Measurements from ENCODE around the gene ZNF367.

Gene ZNF367

DNA sequence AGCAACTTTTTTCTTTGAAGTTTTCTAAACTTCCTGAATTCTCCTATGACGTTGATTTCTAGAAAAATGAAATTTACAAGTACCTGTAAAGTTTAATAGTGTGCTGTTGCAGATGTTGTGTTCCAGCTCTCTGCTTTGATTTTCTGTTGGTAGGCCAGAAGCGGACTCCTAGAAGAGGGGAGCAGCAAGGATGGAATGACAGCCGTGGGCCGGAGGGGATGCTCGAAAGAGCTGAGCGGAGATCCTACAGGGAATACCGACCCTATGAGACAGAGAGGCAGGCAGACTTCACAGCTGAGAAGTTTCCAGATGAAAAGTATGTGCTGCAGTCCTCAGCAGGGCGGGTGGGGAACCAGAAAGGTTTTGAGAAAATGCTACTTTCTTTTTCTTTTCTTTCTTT lies 40.1 kb upstream of the ZNF367 start:
- no peak overlapping the region for H3K9ac ChIP-seq (ENCODE audit: insufficient read length)
- 0 out of 2 replicates have a peak, but pooled peaks cover 4% of the 10 kb centered on the region for H3K36me3 ChIP-seq (ENCODE audit: insufficient read depth, low read length)
- no peaks in the 10 kb centered on the region for H3K9me3 ChIP-seq (ENCODE audit: low read depth, low read length)
- H3K27ac ChIP-seq, result no peak overlapping the region
- no peak for DNase-seq (ENCODE audit: low read depth, low spot score)
- TF ChIP-seq POLR2AphosphoS5 (IDR thresholded peaks at IDR 0.05; ENCODE audit: borderline replicate concordance, low read depth, low read length) (no peak), EZH2 (IDR thresholded peaks at IDR 0.05) (no peak), FOXP2 (optimal IDR thresholded peaks at IDR 0.05; ENCODE audit: control extremely low read depth, extremely low read length, insufficient read depth) (no peak)
- H3K4me3 ChIP-seq, result no peak overlapping the region

GRCh38 chr9:96457266-96457665 lies 39.1 kb upstream of the ZNF367 start:
- no peak for DNase-seq (ENCODE audit: low read depth, low spot score)

DNA sequence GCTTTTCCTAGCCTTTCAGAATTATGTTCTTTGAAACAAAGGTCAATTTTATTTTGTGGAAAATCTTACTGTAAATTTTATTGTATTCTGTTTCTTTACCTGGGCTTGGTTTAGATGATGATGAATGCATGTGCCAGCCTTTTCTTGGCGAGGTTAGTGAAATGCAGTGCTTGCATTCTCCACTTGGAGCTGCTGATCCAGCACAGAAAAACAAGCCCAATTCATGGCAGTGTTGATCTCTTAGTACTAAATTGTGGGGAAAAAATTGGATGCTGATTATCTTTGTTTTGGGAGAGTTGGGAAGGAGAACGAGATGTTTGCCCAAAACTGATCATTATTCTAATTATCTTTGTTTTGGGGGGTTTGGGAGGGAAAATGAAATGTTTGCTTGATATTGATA lies 35.5 kb upstream of the ZNF367 start:
- TF ChIP-seq EZH2 (IDR thresholded peaks at IDR 0.05) (no peak), POLR2AphosphoS5 (IDR thresholded peaks at IDR 0.05; ENCODE audit: borderline replicate concordance, low read depth, low read length) (no peak), FOXP2 (optimal IDR thresholded peaks at IDR 0.05; ENCODE audit: control extremely low read depth, extremely low read length, insufficient read depth) (no peak)
- Histone ChIP-seq H3K4me3 (no peak overlapping the region), H3K9ac (ENCODE audit: insufficient read length) (no peak overlapping the region), H3K9me3 (ENCODE audit: low read depth, low read length) (no peaks in the 10 kb centered on the region), H3K36me3 (ENCODE audit: insufficient read depth, low read length) (no peaks in the 10 kb centered on the region), H3K27ac (no peak overlapping the region)
- no peak for DNase-seq (ENCODE audit: low read depth, low spot score)

More at GRCh38 chr9:96457266-96457665, 39.1 kb upstream of the ZNF367 start:
- Histone ChIP-seq H3K27ac (peak overlapping the region; percentile 53; the same call in 1 of the 2 replicates), H3K4me3 (no peak overlapping the region), H3K9ac (ENCODE audit: insufficient read length) (no peak overlapping the region), H3K36me3 (ENCODE audit: insufficient read depth, low read length) (0 out of 2 replicates have a peak, but pooled peaks cover 4% of the 10 kb centered on the region), H3K9me3 (ENCODE audit: low read depth, low read length) (no peaks in the 10 kb centered on the region)
- TF ChIP-seq EZH2 (IDR thresholded peaks at IDR 0.05) (no peak), POLR2AphosphoS5 (IDR thresholded peaks at IDR 0.05; ENCODE audit: borderline replicate concordance, low read depth, low read length) (no peak), FOXP2 (optimal IDR thresholded peaks at IDR 0.05; ENCODE audit: control extremely low read depth, extremely low read length, insufficient read depth) (no peak)

DNA sequence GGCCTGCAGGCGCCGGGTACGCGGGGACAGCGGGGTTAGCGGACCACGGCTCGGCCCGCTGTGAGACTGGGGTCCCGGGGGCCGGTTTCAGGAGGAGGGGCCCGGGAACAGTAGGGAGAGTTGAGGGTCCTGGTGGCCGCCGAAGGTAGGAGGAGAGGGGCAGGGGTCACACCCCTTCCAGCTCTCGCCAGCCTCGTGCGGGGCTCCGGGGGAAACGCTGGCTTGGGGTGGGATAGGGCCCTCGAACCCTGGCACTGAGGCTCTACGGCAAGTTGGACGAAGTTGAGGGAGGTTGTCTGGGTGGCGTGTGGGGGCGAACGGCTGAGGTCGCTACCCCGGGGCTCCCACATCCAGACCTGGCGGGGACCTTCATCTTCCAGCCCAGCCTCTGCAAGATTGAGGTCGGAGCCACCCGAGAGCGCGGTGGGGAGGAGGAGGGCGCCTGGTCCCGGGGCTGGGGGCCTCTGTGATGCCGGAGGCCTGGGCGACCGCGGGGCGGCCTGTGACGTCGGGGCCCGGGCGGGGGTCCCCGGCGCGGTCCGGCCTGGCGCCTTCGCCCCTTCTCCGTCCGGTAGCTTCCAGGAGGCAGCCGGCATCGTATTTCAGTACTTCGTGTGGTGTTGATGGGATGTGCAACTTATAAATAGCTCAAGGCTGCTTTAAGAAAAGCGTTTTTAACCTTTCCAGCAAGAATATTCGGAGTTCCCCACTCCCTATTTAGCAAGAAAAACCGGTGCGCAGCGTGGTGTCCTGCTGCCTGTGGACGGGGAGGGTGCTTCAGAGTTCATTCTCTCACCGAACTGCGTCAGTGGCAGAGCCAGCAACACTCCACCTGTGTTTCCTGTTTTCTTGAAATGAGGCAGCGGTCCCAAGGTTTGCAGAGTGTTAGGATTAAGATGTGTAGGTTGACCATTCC lies 32.7 kb upstream of the ZNF367 start:
- Histone ChIP-seq H3K9me3 (ENCODE audit: low read depth, low read length) (no peaks in the 10 kb centered on the region), H3K36me3 (ENCODE audit: insufficient read depth, low read length) (no peaks in the 10 kb centered on the region), H3K4me3 (peak overlapping the region; percentile 87), H3K27ac (no peak overlapping the region), H3K9ac (ENCODE audit: insufficient read length) (peak overlapping the region; percentile 71)
- no peak for DNase-seq (ENCODE audit: low read depth, low spot score)
- no peak for TF ChIP-seq POLR2AphosphoS5 (IDR thresholded peaks at IDR 0.05; ENCODE audit: borderline replicate concordance, low read depth, low read length)
- no peak for TF ChIP-seq EZH2 (IDR thresholded peaks at IDR 0.05)

- Histone ChIP-seq H3K4me3 (peak within 1 kb of the TSS; percentile 87), H3K9ac (ENCODE audit: insufficient read length) (peak within 1 kb of the TSS; percentile 71), H3K27ac (peak within 1 kb of the TSS; percentile 73; the same call in 1 of the 2 replicates), H3K36me3 (ENCODE audit: insufficient read depth, low read length) (no peaks in the 10 kb centered on the region), H3K9me3 (ENCODE audit: low read depth, low read length) (no peaks in the 10 kb centered on the region)
- no peak for DNase-seq (ENCODE audit: low read depth, low spot score)
- TF ChIP-seq POLR2AphosphoS5 (IDR thresholded peaks at IDR 0.05; ENCODE audit: borderline replicate concordance, low read depth, low read length) (peak; percentile 62; the same call in 1 of the 2 replicates), FOXP2 (optimal IDR thresholded peaks at IDR 0.05; ENCODE audit: control extremely low read depth, extremely low read length, insufficient read depth) (no peak)
Observed at GRCh38 chr9:96449845-96450612, 31.9 kb upstream of the ZNF367 start, which contains the start of gene HABP4. Gene HABP4, plus strand, starts transcription at chr9:96450169. Its CDS starts 111 bp downstream, at chr9:96450280.

DNA sequence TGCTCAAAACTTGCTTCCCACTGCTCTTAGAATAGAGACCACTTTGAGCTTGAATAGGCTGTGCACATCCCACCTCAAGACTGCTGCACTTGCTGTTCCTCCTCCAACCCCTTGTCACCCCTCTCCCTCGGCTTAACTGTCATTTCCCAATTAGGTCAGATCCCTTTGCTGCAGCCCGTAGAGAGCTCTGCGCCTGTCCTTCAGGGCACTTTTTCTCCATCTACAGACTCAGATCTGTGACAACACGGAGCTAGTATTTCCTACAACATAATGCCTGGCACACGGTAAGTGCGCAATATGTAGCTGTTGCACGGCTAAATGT lies 31.3 kb upstream of the ZNF367 start:
- peak overlapping the region; percentile 87 for H3K4me3 ChIP-seq
- no peak for DNase-seq (ENCODE audit: low read depth, low spot score)
- TF ChIP-seq EZH2 (IDR thresholded peaks at IDR 0.05) (no peak), FOXP2 (optimal IDR thresholded peaks at IDR 0.05; ENCODE audit: control extremely low read depth, extremely low read length, insufficient read depth) (no peak)
- no peaks in the 10 kb centered on the region for H3K36me3 ChIP-seq (ENCODE audit: insufficient read depth, low read length)
- peak overlapping the region; percentile 28 for H3K9ac ChIP-seq (ENCODE audit: insufficient read length)
- no peaks in the 10 kb centered on the region for H3K9me3 ChIP-seq (ENCODE audit: low read depth, low read length)
- peak overlapping the region; percentile 73; the same call in 1 of the 2 replicates for H3K27ac ChIP-seq

DNA sequence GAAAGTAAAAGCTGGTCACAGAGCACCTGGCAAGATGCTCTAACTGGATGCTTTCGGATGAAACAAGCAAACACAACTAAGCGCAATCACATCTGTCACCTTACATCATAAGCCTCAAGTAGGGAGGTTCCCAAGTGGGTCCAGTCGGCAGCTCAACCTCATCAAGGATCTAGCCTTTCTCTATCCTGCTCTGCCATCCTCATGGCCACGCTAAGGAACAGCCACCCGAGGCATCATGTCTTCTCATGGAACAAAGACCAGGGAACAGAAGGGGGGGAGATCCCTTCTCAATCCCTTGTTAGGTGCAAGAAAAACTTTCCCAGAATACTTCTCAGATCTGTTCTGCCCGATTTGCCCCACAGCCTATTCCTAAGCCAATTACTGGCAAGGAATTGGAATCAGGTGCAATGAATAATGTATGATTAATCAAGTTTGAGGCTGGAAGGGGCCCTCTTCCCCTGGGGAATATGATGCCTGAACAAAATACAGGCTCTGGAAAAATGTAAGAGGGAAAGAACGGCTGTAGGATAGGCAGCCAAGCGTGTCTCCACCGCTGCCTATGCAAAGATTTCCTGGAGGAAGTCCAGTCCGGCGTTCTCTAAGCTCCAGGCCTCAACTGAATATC lies 30.5 kb upstream of the ZNF367 start:
- DNase-seq (ENCODE audit: low read depth, low spot score), result peak; percentile 51
- Histone ChIP-seq H3K9me3 (ENCODE audit: low read depth, low read length) (no peaks in the 10 kb centered on the region), H3K4me3 (peak overlapping the region; percentile 87), H3K9ac (ENCODE audit: insufficient read length) (no peak overlapping the region), H3K36me3 (ENCODE audit: insufficient read depth, low read length) (no peaks in the 10 kb centered on the region), H3K27ac (peak overlapping the region; percentile 73; the same call in 1 of the 2 replicates)
- TF ChIP-seq EZH2 (IDR thresholded peaks at IDR 0.05), result no peak
- no peak for TF ChIP-seq FOXP2 (optimal IDR thresholded peaks at IDR 0.05; ENCODE audit: control extremely low read depth, extremely low read length, insufficient read depth)
- TF ChIP-seq POLR2AphosphoS5 (IDR thresholded peaks at IDR 0.05; ENCODE audit: borderline replicate concordance, low read depth, low read length), result no peak

- no peak overlapping the region for H3K4me3 ChIP-seq
- no peak overlapping the region for H3K27ac ChIP-seq
- DNase-seq (ENCODE audit: low read depth, low spot score), result no peak
- H3K9me3 ChIP-seq (ENCODE audit: low read depth, low read length), result no peaks in the 10 kb centered on the region
- TF ChIP-seq FOXP2 (optimal IDR thresholded peaks at IDR 0.05; ENCODE audit: control extremely low read depth, extremely low read length, insufficient read depth) (no peak), EZH2 (IDR thresholded peaks at IDR 0.05) (no peak), POLR2AphosphoS5 (IDR thresholded peaks at IDR 0.05; ENCODE audit: borderline replicate concordance, low read depth, low read length) (no peak)
- no peak overlapping the region for H3K9ac ChIP-seq (ENCODE audit: insufficient read length)
- no peaks in the 10 kb centered on the region for H3K36me3 ChIP-seq (ENCODE audit: insufficient read depth, low read length)
Observed at GRCh38 chr9:96447406-96447805, 29.2 kb upstream of the ZNF367 start.
